CD4-positive, CD25-positive, alpha-beta regulatory T cell (primary cell): ENCODE results near the gene EFCAB8. TPM values are rescaled to one million over a fixed set of nuclear protein-coding genes. Genes with fewer than 3 reads are reported as not detected.

ENCODE experiments used
- ATAC-seq, 2 donors: fragments of 150-1000 bp; cut with Tn5 transposase; one replicate each; pipeline ENCODE4 v1.10.0; 2021; ENCODE audit warnings: low read depth in 2 of 2, moderate number of reproducible peaks in 2 of 2, moderate library complexity in 1 of 2
- DNase-seq, 3 donors: peaks; one replicate each; pipeline versions ENCODE4 v3.0.0 to v3.0.0-alpha.2; 2012 to 2022; ENCODE audit warnings: mixed read lengths in 1 of 3
- H3K27ac ChIP-seq: one replicate; pipeline ENCODE4 v1.7.0; 2013; ENCODE audit warnings: mild to moderate bottlenecking, low read length; ENCODE audit not compliant: insufficient read depth, poor library complexity, severe bottlenecking
- H3K27me3 ChIP-seq: one replicate; pipeline ENCODE4 v1.7.0; 2013; ENCODE audit warnings: low read length; ENCODE audit not compliant: control insufficient read depth, insufficient read depth
- H3K36me3 ChIP-seq: one replicate; pipeline ENCODE4 v1.7.0; 2013; ENCODE audit warnings: mild to moderate bottlenecking, low read length, moderate library complexity; ENCODE audit not compliant: control insufficient read depth, insufficient read depth
- H3K4me1 ChIP-seq: 2 replicates; pipeline ENCODE4 v1.7.0; 2013; ENCODE audit warnings: mild to moderate bottlenecking, low read length; ENCODE audit not compliant: insufficient read depth, control insufficient read depth, poor library complexity, severe bottlenecking
- H3K4me3 ChIP-seq: one replicate; pipeline ENCODE4 v1.7.0; 2013; ENCODE audit warnings: low read depth, mild to moderate bottlenecking, low read length, moderate library complexity
- H3K9me3 ChIP-seq, 2 experiments: 1 replicate in 1 of 2; 2 replicates in 1 of 2; pipeline ENCODE4 v1.7.0; 2013; ENCODE audit warnings: low read length in 2 of 2, mild to moderate bottlenecking in 1 of 2, moderate library complexity in 1 of 2; ENCODE audit not compliant: control insufficient read depth in 2 of 2
- H3K27ac Mint-ChIP-seq, 3 donors: one replicate each; pipeline ENCODE4 v1.8.0; 2020 to 2022; ENCODE audit warnings: mild to moderate bottlenecking in 3 of 3, mixed read lengths in 3 of 3, moderate library complexity in 2 of 3
- H3K27me3 Mint-ChIP-seq: one replicate; pipeline ENCODE4 v1.8.0; 2022; ENCODE audit warnings: mild to moderate bottlenecking, mixed read lengths
- H3K36me3 Mint-ChIP-seq: one replicate; pipeline ENCODE4 v1.8.0; 2020; ENCODE audit warnings: mixed read lengths
- H3K4me1 Mint-ChIP-seq, 4 donors: one replicate each; pipeline ENCODE4 v1.8.0; 2020 to 2022; ENCODE audit warnings: mixed read lengths in 4 of 4, mild to moderate bottlenecking in 1 of 4
- H3K4me3 Mint-ChIP-seq, 4 donors: one replicate each; pipeline ENCODE4 v1.8.0; 2020 to 2022; ENCODE audit warnings: mild to moderate bottlenecking in 4 of 4, mixed read lengths in 4 of 4, moderate library complexity in 3 of 4
- H3K9me3 Mint-ChIP-seq, 7 donors: one replicate each; pipeline ENCODE4 v1.8.0; 2020 to 2022; ENCODE audit warnings: mixed read lengths in 7 of 7, mild to moderate bottlenecking in 3 of 7, moderate library complexity in 2 of 7
- polyA plus RNA-seq, 4 donors: library from polyadenylated mRNA; unstranded; fragments of 300-500 nt; fragmentation: Illumina TruSeq; gene quantifications; one replicate each; pipeline ENCODE4 v1.2.3, GENCODE V29; 2021
- total RNA-seq: library from RNA; stranded (reverse); gene quantifications from one replicate; pipeline ENCODE4 v1.2.3, GENCODE V29; 2022

The EFCAB8 gene
- total and polyA plus RNA-seq, 5 donors from 2014 or later, result 1.2 TPM; not detected in 4

DNA sequence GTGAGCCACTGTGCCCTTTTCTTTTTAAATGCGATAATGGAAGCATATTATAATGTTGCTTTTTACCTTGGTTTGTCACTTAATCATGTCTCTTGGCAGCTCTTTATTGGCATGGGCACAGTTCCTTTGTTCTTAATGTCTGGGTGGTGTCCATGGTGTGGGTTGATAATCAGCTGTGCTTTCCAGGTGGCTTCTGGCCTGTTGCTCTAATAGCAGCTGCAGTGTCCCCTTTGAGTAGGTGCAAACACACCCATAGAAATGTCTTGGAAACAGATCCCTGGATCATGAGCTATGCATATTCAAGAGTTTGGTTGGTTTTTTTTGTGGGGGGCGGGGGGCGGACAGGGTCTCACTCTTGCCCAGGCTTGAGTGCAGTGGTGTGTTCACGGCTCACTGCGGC, 29.9 kb downstream of the EFCAB8 start:
- no peak overlapping the region for H3K27ac Mint-ChIP-seq
- H3K4me3 ChIP-seq, result no peak overlapping the region
- ATAC-seq (no peak), DNase-seq (no peak)
- no peaks in the 10 kb centered on the region for H3K36me3 ChIP-seq
- no peaks in the 10 kb centered on the region for H3K4me1 ChIP-seq
- H3K36me3 Mint-ChIP-seq, result no peaks in the 10 kb centered on the region
- no peaks in the 10 kb centered on the region for H3K4me1 Mint-ChIP-seq
- no peak overlapping the region for H3K4me3 Mint-ChIP-seq
- no peaks in the 10 kb centered on the region for H3K27me3 ChIP-seq
- no peak overlapping the region for H3K27ac ChIP-seq
- no peaks in the 10 kb centered on the region for H3K27me3 Mint-ChIP-seq
- H3K9me3 Mint-ChIP-seq, result peaks cover 0 to 1% (median 0%) of the 10 kb centered on the region in 7 donors
- H3K9me3 ChIP-seq, result no peaks in the 10 kb centered on the region

DNA sequence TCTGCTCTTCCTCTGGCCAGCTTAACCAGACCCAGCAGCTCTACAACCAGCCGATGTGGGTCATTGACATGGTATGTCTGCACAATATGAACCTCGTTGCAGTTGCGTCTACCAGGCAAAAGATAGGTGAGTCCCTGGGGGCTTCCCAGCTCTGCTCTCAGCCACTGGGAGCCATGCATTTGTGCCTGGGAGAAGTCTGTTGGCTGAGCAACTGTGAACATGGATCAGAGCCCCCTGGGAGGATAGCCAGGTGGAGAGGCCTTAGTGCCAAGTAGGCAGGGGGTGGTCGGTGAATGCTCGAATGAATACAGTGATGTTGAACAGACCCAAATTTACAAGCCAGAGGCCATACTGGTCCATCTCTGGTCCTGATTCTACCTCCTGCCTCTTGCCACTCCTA, 30.6 kb downstream of the EFCAB8 start:
- H3K27me3 ChIP-seq, result no peaks in the 10 kb centered on the region
- H3K36me3 ChIP-seq, result no peaks in the 10 kb centered on the region
- H3K27ac ChIP-seq, result no peak overlapping the region
- H3K4me1 ChIP-seq, result no peaks in the 10 kb centered on the region
- Mint-ChIP-seq H3K36me3 (no peaks in the 10 kb centered on the region), H3K4me3 (no peak overlapping the region), H3K27ac (no peak overlapping the region), H3K4me1 (no peaks in the 10 kb centered on the region), H3K27me3 (no peaks in the 10 kb centered on the region), H3K9me3 (peaks cover 0 to 1% (median 0%) of the 10 kb centered on the region in 7 donors)
- ATAC-seq, result no peak
- no peak for DNase-seq
- H3K9me3 ChIP-seq, result no peaks in the 10 kb centered on the region
- no peak overlapping the region for H3K4me3 ChIP-seq

GRCh38 chr20:32891491-32891890, 32.8 kb downstream of the EFCAB8 start:
- H3K27ac Mint-ChIP-seq, result peak overlapping the region in 1 of 3 donors; percentile 43
- H3K27me3 Mint-ChIP-seq, result no peaks in the 10 kb centered on the region
- no peak for ATAC-seq

GRCh38 chr20:32891926-32892660, 33.4 kb downstream of the EFCAB8 start:
- Mint-ChIP-seq H3K9me3 (peaks cover 0 to 1% (median 0%) of the 10 kb centered on the region in 7 donors), H3K4me3 (no peak overlapping the region), H3K27me3 (no peaks in the 10 kb centered on the region), H3K36me3 (no peaks in the 10 kb centered on the region), H3K4me1 (no peaks in the 10 kb centered on the region), H3K27ac (no peak overlapping the region)
- Histone ChIP-seq H3K27ac (no peak overlapping the region), H3K4me3 (no peak overlapping the region), H3K4me1 (no peaks in the 10 kb centered on the region), H3K9me3 (no peaks in the 10 kb centered on the region), H3K36me3 (no peaks in the 10 kb centered on the region), H3K27me3 (no peaks in the 10 kb centered on the region)
- no peak for DNase-seq
- no peak for ATAC-seq

More at GRCh38 chr20:32891491-32891890, 32.8 kb downstream of the EFCAB8 start:
- H3K27me3 ChIP-seq, result no peaks in the 10 kb centered on the region
- H3K27ac ChIP-seq, result no peak overlapping the region
- no peaks in the 10 kb centered on the region for H3K36me3 ChIP-seq
- Mint-ChIP-seq H3K4me3 (no peak overlapping the region), H3K4me1 (no peaks in the 10 kb centered on the region), H3K36me3 (no peaks in the 10 kb centered on the region), H3K9me3 (peaks cover 0 to 1% (median 0%) of the 10 kb centered on the region in 7 donors)
- no peak for DNase-seq
- no peaks in the 10 kb centered on the region for H3K9me3 ChIP-seq
- no peaks in the 10 kb centered on the region for H3K4me1 ChIP-seq
- H3K4me3 ChIP-seq, result no peak overlapping the region

GRCh38 chr20:32893263-32894025, 34.7 kb downstream of the EFCAB8 start:
- no peaks in the 10 kb centered on the region for H3K36me3 ChIP-seq
- H3K36me3 Mint-ChIP-seq, result no peaks in the 10 kb centered on the region
- no peaks in the 10 kb centered on the region for H3K27me3 Mint-ChIP-seq
- H3K4me1 ChIP-seq, result no peaks in the 10 kb centered on the region
- DNase-seq (no peak), ATAC-seq (no peak)
- H3K4me3 ChIP-seq, result no peak overlapping the region
- H3K27ac ChIP-seq, result no peak overlapping the region
- no peaks in the 10 kb centered on the region for H3K4me1 Mint-ChIP-seq
- H3K4me3 Mint-ChIP-seq, result no peak overlapping the region
- H3K27ac Mint-ChIP-seq, result no peak overlapping the region
- no peaks in the 10 kb centered on the region for H3K27me3 ChIP-seq
- no peaks in the 10 kb centered on the region for H3K9me3 Mint-ChIP-seq
- no peaks in the 10 kb centered on the region for H3K9me3 ChIP-seq

DNA sequence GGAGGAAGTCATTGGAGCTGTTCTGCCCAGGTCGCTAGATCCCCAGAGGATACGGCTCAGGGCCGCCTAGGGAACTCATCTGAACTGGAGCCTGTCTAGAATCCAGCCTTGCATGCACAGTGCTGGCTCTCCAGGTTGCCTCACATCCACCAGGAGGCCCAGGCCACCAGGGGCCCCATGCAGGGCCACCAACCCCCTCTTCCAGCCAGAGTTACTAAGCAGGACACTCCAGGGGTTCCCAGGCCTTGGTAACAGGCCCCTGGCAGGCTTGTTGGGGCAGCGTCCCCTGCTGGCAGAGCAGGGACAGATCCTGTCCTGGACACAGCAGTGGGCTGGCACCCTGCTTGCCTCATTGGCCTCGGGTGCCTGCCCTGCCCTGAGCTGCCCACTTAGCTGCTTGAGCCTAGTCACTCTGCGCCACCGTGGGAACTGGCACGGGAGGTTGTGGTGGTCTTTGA, 35.3 kb downstream of the EFCAB8 start:
- H3K27me3 ChIP-seq, result no peaks in the 10 kb centered on the region
- no peak overlapping the region for H3K27ac ChIP-seq
- H3K4me3 Mint-ChIP-seq, result no peak overlapping the region
- no peaks in the 10 kb centered on the region for H3K27me3 Mint-ChIP-seq
- no peaks in the 10 kb centered on the region for H3K4me1 ChIP-seq
- H3K9me3 Mint-ChIP-seq, result no peaks in the 10 kb centered on the region
- DNase-seq (no peak), ATAC-seq (no peak)
- no peaks in the 10 kb centered on the region for H3K36me3 Mint-ChIP-seq
- H3K27ac Mint-ChIP-seq, result no peak overlapping the region
- no peaks in the 10 kb centered on the region for H3K9me3 ChIP-seq
- no peaks in the 10 kb centered on the region for H3K4me1 Mint-ChIP-seq
- no peaks in the 10 kb centered on the region for H3K36me3 ChIP-seq
- H3K4me3 ChIP-seq, result no peak overlapping the region

- Mint-ChIP-seq H3K4me3 (no peak overlapping the region), H3K27me3 (no peaks in the 10 kb centered on the region), H3K4me1 (no peaks in the 10 kb centered on the region), H3K9me3 (no peaks in the 10 kb centered on the region), H3K36me3 (no peaks in the 10 kb centered on the region), H3K27ac (no peak overlapping the region)
- no peak overlapping the region for H3K4me3 ChIP-seq
- no peaks in the 10 kb centered on the region for H3K36me3 ChIP-seq
- DNase-seq (no peak), ATAC-seq (no peak)
- H3K4me1 ChIP-seq, result no peaks in the 10 kb centered on the region
- no peak overlapping the region for H3K27ac ChIP-seq
- no peaks in the 10 kb centered on the region for H3K27me3 ChIP-seq
- H3K9me3 ChIP-seq, result no peaks in the 10 kb centered on the region
Measured at GRCh38 chr20:32894711-32895355, 36.1 kb downstream of the EFCAB8 start.
